ENCODE data around the gene PLA2G2F. TPM values are rescaled to one million over a fixed set of nuclear protein-coding genes. Genes with fewer than 3 reads are reported as not detected.

The PLA2G2F gene
- total and polyA plus RNA-seq, 7 donors = 0.03 TPM; not detected in 6

DNA sequence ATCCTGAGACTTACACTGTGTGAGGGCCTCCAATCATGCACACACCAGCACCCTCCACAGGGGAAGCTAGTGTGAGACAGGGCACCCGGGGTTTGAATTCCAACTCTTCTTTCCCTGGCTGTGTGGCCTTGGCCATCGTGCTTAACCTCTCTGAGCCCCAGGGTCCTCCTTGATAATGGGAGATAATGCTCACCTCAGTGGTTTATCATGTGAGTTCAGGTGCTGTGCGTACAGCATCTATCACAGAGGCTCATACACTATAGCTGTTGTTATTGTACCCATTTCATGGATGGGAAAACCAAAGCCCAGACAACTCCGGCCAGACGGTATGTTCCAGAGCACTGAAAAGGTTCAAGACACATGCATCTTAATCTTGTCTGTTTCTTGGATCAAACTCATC lies 30.8 kb downstream of the PLA2G2F start:
- peaks cover 0 to 7% (median 0%) of the 10 kb centered on the region in 3 donors for H3K27me3 ChIP-seq (ENCODE audit: insufficient read depth in 3 of 3, low read length in 2 of 3)
- no peaks in the 10 kb centered on the region for H3K4me1 ChIP-seq
- no peaks in the 10 kb centered on the region for H3K9me3 ChIP-seq
- TF ChIP-seq, protein P1, sequence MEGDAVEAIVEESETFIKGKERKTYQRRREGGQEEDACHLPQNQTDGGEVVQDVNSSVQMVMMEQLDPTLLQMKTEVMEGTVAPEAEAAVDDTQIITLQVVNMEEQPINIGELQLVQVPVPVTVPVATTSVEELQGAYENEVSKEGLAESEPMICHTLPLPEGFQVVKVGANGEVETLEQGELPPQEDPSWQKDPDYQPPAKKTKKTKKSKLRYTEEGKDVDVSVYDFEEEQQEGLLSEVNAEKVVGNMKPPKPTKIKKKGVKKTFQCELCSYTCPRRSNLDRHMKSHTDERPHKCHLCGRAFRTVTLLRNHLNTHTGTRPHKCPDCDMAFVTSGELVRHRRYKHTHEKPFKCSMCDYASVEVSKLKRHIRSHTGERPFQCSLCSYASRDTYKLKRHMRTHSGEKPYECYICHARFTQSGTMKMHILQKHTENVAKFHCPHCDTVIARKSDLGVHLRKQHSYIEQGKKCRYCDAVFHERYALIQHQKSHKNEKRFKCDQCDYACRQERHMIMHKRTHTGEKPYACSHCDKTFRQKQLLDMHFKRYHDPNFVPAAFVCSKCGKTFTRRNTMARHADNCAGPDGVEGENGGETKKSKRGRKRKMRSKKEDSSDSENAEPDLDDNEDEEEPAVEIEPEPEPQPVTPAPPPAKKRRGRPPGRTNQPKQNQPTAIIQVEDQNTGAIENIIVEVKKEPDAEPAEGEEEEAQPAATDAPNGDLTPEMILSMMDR (IDR thresholded peaks at IDR 0.05) = no peak
- ATAC-seq (no peak), DNase-seq (no peak)
- intact Hi-C loops (cut with DNase I) = no loop called here
- H3K36me3 ChIP-seq (ENCODE audit: insufficient read depth in 1 of 2, low read depth in 1 of 2) = no peaks in the 10 kb centered on the region
- 83 to 93% (median 88%) methylated on average over 5 of the region's 5 CpGs for WGBS, 3 donors
- no peak overlapping the region for H3K27ac ChIP-seq
- H3K4me3 ChIP-seq = no peak overlapping the region

DNA sequence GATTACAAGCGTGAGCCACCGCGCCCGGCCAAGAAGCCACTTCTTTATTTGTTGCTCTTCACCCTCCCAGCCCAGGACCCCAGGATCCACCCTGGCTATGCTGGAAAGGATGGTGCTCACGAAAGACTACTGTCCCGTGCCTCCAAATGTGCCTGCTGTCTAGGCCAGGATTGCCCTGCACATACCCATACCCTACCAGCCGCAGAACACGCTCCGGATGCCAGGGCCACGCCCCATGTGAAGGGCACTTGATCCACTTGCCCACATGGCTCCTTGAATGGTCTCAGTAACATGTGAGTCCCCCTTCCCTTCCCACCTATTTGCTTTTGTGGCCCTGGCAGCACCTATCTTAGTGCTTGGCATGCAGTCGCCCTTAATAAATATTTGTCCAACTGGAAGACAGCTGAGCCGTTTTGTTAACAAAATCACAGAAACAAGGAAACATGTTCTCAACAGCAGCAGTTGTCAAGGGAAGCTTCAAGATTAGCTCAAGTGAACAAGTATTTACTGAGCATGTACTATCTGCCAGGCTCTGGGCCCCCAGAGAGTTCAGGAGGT lies 33.0 kb downstream of the PLA2G2F start:
- Histone ChIP-seq H3K4me3 (no peak overlapping the region), H3K4me1 (no peaks in the 10 kb centered on the region), H3K36me3 (ENCODE audit: insufficient read depth in 1 of 2, low read depth in 1 of 2) (no peaks in the 10 kb centered on the region), H3K27me3 (ENCODE audit: insufficient read depth in 3 of 3, low read length in 2 of 3) (peaks cover 0 to 7% (median 0%) of the 10 kb centered on the region in 3 donors), H3K9me3 (no peaks in the 10 kb centered on the region), H3K27ac (no peak overlapping the region)
- TF ChIP-seq, protein P1 (IDR thresholded peaks at IDR 0.05) = no peak
- DNase-seq (no peak), ATAC-seq (no peak)
- WGBS, 3 donors = 88 to 92% (median 90%) methylated on average over 11 to 12 of the region's 12 CpGs
- intact Hi-C loops (cut with DNase I) = no loop called here

DNA sequence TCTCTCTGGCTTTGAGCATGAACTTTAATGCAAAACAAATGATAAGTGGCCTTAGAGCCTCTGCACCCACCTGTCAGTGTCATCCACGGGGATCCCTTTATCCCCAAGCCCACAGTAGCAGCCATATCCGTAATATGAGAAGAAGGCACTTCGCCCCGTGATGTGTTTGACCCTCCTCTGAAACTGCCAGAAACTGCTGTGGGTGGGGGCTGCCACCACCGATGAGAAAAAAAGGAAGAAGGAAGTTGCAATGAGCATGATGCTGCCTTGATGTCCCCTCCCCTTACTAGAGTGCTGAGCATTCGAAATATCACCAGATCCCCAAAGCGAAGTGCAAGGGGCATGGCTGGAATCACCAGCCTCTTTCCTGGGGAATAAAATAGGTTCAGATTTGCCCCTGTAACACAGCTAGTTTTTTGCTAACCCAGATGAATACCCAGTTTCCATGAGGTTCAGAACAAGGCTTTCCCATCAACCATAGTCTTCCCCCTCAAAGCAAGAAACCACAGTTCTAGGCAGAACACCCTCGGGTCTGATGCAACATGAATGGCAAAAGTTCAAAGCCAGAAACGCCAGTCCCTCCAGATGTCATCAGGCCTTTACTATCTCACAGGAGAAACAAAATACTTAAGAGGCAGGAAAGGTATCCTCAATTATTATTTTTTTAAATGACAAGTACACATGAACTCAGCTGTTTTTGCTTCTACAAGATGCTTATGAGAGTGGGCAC lies 36.0 kb downstream of the PLA2G2F start:
- intact Hi-C loops (cut with DNase I) = no loop called here
- TF ChIP-seq, protein P1 (IDR thresholded peaks at IDR 0.05) = no peak
- DNase-seq = no peak
- no peak for ATAC-seq
- WGBS, 3 donors = 40 to 50% (median 47%) methylated on average over 9 of the region's 9 CpGs
- H3K4me3 ChIP-seq = no peak overlapping the region
- no peaks in the 10 kb centered on the region for H3K27me3 ChIP-seq (ENCODE audit: insufficient read depth in 3 of 3, low read length in 2 of 3)
- H3K4me1 ChIP-seq = no peaks in the 10 kb centered on the region
- no peaks in the 10 kb centered on the region for H3K9me3 ChIP-seq
- H3K27ac ChIP-seq = no peak overlapping the region
- H3K36me3 ChIP-seq (ENCODE audit: insufficient read depth in 1 of 2, low read depth in 1 of 2) = no peaks in the 10 kb centered on the region

DNA sequence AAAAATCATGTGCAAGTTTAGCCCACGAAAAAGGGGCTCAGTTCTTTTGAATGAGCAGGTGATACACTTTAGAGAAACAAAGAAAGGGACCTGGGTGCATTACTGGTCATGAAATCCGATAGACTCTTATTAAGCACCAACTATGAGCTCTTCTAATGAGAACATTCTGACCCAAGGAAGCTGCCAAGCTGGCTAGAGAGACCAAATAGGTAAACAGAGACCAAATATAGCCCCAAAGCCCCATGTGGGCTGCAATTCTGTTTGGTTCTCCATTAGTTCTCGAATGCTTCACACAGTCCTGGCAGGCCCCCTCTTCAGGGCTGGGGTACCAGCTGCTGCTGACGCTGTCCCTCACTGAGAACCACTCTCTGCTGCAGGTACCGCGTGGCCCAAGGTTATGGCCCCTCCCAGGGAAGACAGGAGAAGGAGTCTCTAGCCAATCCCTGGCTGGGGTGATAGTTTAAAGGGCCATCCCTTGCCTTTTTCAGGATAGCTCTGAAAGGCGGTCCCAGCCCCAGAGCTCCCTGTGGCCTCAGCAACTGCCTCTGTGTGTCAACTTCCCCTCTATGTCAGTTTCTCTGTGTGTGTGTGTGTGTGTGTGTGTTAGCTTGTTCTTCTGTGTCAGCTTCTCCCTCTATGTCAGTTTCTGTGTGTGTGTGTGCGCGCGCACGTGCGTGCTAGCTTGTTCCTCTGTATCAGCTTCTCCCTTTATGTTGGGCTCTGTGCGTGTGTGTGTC lies 39.7 kb downstream of the PLA2G2F start:
- ATAC-seq (peak in 1 of 4 donors; percentile 46), DNase-seq (peak in 1 of 2 donors; percentile 30)
- H3K36me3 ChIP-seq (ENCODE audit: insufficient read depth in 1 of 2, low read depth in 1 of 2) = no peaks in the 10 kb centered on the region
- no peaks in the 10 kb centered on the region for H3K9me3 ChIP-seq
- H3K4me3 ChIP-seq = no peak overlapping the region
- no peaks in the 10 kb centered on the region for H3K4me1 ChIP-seq
- intact Hi-C loops (cut with DNase I) = no loop called here
- TF ChIP-seq, protein P1 (IDR thresholded peaks at IDR 0.05) = no peak
- H3K27ac ChIP-seq = no peak overlapping the region
- H3K27me3 ChIP-seq (ENCODE audit: insufficient read depth in 3 of 3, low read length in 2 of 3) = no peaks in the 10 kb centered on the region
- 64 to 78% (median 68%) methylated on average over 13 of the region's 13 CpGs for WGBS, 3 donors

Data from psoas muscle (tissue), 8 donors.